WTC11 (cell line): Measurements from ENCODE around the gene OR2T35. TPM values are rescaled to one million over a fixed set of nuclear protein-coding genes. Genes with fewer than 3 reads are reported as not detected.

Experiments used
- ATAC-seq: fragments of 200-7000 bp; cut with Tn5 transposase; 2 replicates; pipeline ENCODE4 v1.10.0; 2021; ENCODE audit warnings: mild to moderate bottlenecking, moderate library complexity
- CTCF ChIA-PET: fragments of 300-600 bp; sonication (Branson Sonifier 250); formaldehyde crosslinking; loops from one replicate; lab custom pipeline; 2021; ENCODE audit warnings: antibody characterized with exemption; lab: Charles Lee
- POLR2A ChIA-PET: fragments of 350-600 bp; sonication (Branson Sonifier 250); formaldehyde crosslinking; loops from one replicate; lab custom pipeline; 2021; ENCODE audit warnings: antibody characterized with exemption; lab: Charles Lee
- DNase-seq: peaks from one replicate; pipeline ENCODE4 v3.0.0; 2021; ENCODE audit warnings: low spot score
- H3K27ac Mint-ChIP-seq: 2 replicates; pipeline ENCODE4 v1.8.0; 2021; ENCODE audit warnings: mixed read lengths
- H3K27me3 Mint-ChIP-seq: 2 replicates; pipeline ENCODE4 v1.8.0; 2021; ENCODE audit warnings: low read depth, mild to moderate bottlenecking, moderate library complexity, mixed read lengths
- H3K36me3 Mint-ChIP-seq: 2 replicates; pipeline ENCODE4 v1.8.0; 2021; ENCODE audit warnings: mixed read lengths
- H3K4me1 Mint-ChIP-seq: 2 replicates; pipeline ENCODE4 v1.8.0; 2022; ENCODE audit warnings: mixed read lengths
- H3K4me3 Mint-ChIP-seq: 2 replicates; pipeline ENCODE4 v1.8.0; 2021; ENCODE audit warnings: mild to moderate bottlenecking, moderate library complexity, mixed read lengths
- H3K9me3 Mint-ChIP-seq: 2 replicates; pipeline ENCODE4 v1.8.0; 2021; ENCODE audit warnings: mixed read lengths
- CREM ChIP-seq: sonication (generic); formaldehyde crosslinking; IDR thresholded peaks from 2 replicates; pipeline ENCODE4 v1.8.1; 2022; ENCODE audit warnings: mild to moderate bottlenecking, missing genetic modification reagents, moderate library complexity
- ELF4 ChIP-seq: sonication (generic); formaldehyde crosslinking; IDR thresholded peaks from 2 replicates; pipeline ENCODE4 v1.8.1; 2022; ENCODE audit warnings: low read depth, mild to moderate bottlenecking, moderate library complexity, missing genetic modification reagents
- ESRRA ChIP-seq: sonication (generic); formaldehyde crosslinking; IDR thresholded peaks from 2 replicates; pipeline ENCODE4 v1.8.1; 2022; ENCODE audit warnings: mild to moderate bottlenecking, missing genetic modification reagents, borderline replicate concordance
- JAZF1 ChIP-seq: fragments of 250-450 bp; sonication (Bioruptor Pico); IDR thresholded peaks from 2 replicates; pipeline ENCODE4 v1.9.0; 2021; ENCODE audit warnings: moderate library complexity, mild to moderate bottlenecking, inconsistent platforms
- MXD4 ChIP-seq: fragments of 250-450 bp; sonication (Bioruptor Pico); IDR thresholded peaks from 2 replicates; pipeline ENCODE4 v1.8.0; 2021; ENCODE audit warnings: mild to moderate bottlenecking, moderate library complexity, borderline replicate concordance
- NFATC4 ChIP-seq: fragments of 250-450 bp; sonication (Bioruptor Pico); IDR thresholded peaks from 2 replicates; pipeline ENCODE4 v1.9.0; 2021; ENCODE audit warnings: mild to moderate bottlenecking
- NFYB ChIP-seq: sonication (generic); formaldehyde crosslinking; conservative IDR thresholded peaks from 2 replicates; pipeline ENCODE4 v1.8.0; 2022; ENCODE audit warnings: low read depth, missing genetic modification reagents
- total RNA-seq: library from RNA; stranded (reverse); gene quantifications from 3 replicates; pipeline ENCODE4 v1.2.3, GENCODE V29; 2021
- TF ChIP-seq, protein P1 (sequence below): fragments of 250-450 bp; sonication (Bioruptor Pico); conservative IDR thresholded peaks from 2 replicates; pipeline ENCODE4 v1.9.0; 2021; ENCODE audit warnings: mild to moderate bottlenecking
- TF ChIP-seq, protein P2 (sequence below): sonication (generic); formaldehyde crosslinking; IDR thresholded peaks from 2 replicates; pipeline ENCODE4 v1.8.1; 2022; ENCODE audit warnings: mild to moderate bottlenecking, missing genetic modification reagents, moderate library complexity, borderline replicate concordance
- TF ChIP-seq, protein P3 (sequence below): sonication (generic); formaldehyde crosslinking; conservative IDR thresholded peaks from 2 replicates; pipeline ENCODE4 v1.8.1; 2023; ENCODE audit warnings: mild to moderate bottlenecking, low read depth, missing genetic modification reagents, moderate library complexity
- TF ChIP-seq, protein P4 (sequence below): sonication (generic); formaldehyde crosslinking; IDR thresholded peaks from 2 replicates; pipeline ENCODE4 v1.8.0; 2023; ENCODE audit warnings: missing genetic modification reagents
- TF ChIP-seq, protein P5 (sequence below): sonication (generic); formaldehyde crosslinking; IDR thresholded peaks from 2 replicates; pipeline ENCODE4 v1.8.1; 2023; ENCODE audit warnings: mild to moderate bottlenecking, moderate library complexity, missing genetic modification reagents

OR2T35 gene
- total RNA-seq, 1 experiment from 2014 or later: not detected

DNA sequence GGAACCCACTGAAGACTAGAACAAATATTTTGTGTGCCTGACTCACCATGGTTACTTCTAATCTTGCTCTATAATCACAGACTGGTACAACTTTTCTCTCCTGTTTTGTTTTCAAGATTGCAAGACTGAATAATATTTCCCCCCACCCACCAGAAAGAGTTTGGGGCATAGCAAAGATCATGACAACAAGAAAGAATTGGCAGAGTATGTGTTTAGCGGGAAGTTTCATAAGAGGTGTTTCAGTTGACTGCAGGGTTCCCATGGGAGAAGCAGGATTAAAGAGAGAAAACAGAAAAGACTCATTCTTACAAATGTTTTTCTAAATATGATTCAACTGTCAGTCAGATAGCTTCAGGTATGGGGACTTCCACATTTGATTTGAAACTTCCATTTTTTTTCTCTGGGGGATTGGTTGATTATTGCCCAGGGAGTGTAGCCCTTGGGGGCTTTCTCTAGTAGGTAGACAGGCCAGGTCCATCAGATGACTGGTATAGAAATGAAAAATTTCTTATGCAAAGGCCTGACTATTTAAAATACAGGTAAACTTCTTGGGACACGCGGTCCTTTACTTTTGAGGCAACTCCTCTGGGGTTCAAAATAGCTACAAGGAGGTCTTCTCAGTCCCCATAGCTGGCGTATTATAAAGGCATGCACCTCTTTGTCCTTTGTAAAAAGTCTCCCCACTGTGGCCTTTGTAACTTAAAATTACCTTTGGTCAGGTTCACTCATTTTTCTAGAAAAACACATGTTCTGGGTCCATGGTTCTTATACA, 43.6 kb upstream of the OR2T35 start (continued):
- TF ChIP-seq, protein P1, sequence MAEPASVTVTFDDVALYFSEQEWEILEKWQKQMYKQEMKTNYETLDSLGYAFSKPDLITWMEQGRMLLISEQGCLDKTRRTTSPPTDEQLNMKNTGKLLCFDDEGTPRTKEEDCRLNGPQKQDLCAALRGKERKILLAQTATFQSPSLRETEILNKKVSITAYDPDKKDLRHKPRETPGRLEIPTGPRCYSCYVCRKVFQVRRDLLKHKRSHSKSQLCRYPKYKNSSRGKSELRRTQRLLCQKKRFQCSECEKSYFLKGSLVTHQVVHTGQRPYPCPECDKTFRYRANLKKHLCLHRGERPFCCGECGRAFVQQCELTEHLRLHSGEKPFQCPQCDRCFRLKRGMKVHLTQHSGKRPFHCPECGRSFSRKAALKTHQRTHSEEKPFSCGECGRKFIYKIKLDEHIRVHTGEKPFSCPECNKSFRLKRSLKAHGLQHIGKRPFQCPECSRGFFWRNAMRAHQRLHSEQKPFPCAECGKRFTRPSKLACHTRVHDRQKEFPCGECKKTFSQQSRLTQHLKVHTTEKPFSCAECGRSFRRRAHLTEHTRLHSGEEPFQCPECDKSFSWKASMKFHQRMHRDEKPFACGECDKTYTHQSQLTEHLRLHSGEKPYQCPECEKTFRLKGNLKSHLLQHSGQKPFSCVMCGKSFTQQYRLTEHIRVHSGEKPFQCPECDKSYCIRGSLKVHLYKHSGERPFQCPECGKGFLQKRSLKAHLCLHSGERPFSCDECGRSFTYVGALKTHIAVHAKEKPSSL (CRISPR knock-in tag): no peak
- TF ChIP-seq NFYB (CRISPR knock-in tag): no peak
- TF ChIP-seq ESRRA: no peak
- TF ChIP-seq, all 79 proteins: peak for 0

DNA sequence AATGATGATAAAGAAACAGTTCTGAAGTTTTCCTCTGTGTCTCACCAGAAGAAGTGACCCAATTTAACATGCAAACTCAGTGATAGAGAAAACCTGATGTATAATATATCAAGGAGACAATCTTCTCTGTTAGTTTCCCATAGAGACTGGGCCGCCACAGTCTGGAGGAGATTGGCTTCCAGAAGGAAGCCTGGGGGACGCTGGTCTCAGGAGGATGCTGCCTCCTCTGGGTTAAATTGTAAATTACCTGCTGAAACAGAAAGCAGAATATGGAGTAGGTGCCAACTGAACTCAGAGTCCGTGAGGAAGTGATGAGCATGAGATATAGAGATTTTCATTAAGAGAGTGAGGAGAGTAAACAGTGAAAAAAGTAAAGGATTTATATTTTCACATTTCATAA, 41.7 kb upstream of the OR2T35 start:
- H3K36me3 Mint-ChIP-seq: peaks cover 69% of the 10 kb centered on the region
- TF ChIP-seq, protein P2, sequence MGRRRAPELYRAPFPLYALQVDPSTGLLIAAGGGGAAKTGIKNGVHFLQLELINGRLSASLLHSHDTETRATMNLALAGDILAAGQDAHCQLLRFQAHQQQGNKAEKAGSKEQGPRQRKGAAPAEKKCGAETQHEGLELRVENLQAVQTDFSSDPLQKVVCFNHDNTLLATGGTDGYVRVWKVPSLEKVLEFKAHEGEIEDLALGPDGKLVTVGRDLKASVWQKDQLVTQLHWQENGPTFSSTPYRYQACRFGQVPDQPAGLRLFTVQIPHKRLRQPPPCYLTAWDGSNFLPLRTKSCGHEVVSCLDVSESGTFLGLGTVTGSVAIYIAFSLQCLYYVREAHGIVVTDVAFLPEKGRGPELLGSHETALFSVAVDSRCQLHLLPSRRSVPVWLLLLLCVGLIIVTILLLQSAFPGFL (CRISPR knock-in tag): no peak
- TF ChIP-seq CREM (CRISPR knock-in tag): no peak
- TF ChIP-seq, protein P3, sequence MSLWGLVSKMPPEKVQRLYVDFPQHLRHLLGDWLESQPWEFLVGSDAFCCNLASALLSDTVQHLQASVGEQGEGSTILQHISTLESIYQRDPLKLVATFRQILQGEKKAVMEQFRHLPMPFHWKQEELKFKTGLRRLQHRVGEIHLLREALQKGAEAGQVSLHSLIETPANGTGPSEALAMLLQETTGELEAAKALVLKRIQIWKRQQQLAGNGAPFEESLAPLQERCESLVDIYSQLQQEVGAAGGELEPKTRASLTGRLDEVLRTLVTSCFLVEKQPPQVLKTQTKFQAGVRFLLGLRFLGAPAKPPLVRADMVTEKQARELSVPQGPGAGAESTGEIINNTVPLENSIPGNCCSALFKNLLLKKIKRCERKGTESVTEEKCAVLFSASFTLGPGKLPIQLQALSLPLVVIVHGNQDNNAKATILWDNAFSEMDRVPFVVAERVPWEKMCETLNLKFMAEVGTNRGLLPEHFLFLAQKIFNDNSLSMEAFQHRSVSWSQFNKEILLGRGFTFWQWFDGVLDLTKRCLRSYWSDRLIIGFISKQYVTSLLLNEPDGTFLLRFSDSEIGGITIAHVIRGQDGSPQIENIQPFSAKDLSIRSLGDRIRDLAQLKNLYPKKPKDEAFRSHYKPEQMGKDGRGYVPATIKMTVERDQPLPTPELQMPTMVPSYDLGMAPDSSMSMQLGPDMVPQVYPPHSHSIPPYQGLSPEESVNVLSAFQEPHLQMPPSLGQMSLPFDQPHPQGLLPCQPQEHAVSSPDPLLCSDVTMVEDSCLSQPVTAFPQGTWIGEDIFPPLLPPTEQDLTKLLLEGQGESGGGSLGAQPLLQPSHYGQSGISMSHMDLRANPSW (CRISPR knock-in tag): no peak
- TF ChIP-seq, protein P1 (CRISPR knock-in tag): no peak
- TF ChIP-seq ELF4 (CRISPR knock-in tag): no peak
- no peak for TF ChIP-seq JAZF1 (CRISPR knock-in tag)
- TF ChIP-seq NFATC4 (CRISPR knock-in tag): no peak
- TF ChIP-seq, protein P4, sequence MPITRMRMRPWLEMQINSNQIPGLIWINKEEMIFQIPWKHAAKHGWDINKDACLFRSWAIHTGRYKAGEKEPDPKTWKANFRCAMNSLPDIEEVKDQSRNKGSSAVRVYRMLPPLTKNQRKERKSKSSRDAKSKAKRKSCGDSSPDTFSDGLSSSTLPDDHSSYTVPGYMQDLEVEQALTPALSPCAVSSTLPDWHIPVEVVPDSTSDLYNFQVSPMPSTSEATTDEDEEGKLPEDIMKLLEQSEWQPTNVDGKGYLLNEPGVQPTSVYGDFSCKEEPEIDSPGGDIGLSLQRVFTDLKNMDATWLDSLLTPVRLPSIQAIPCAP (CRISPR knock-in tag): no peak
- TF ChIP-seq MXD4 (CRISPR knock-in tag): no peak
- TF ChIP-seq, protein P5, sequence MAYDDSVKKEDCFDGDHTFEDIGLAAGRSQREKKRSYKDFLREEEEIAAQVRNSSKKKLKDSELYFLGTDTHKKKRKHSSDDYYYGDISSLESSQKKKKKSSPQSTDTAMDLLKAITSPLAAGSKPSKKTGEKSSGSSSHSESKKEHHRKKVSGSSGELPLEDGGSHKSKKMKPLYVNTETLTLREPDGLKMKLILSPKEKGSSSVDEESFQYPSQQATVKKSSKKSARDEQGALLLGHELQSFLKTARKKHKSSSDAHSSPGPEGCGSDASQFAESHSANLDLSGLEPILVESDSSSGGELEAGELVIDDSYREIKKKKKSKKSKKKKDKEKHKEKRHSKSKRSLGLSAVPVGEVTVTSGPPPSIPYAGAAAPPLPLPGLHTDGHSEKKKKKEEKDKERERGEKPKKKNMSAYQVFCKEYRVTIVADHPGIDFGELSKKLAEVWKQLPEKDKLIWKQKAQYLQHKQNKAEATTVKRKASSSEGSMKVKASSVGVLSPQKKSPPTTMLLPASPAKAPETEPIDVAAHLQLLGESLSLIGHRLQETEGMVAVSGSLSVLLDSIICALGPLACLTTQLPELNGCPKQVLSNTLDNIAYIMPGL: no peak
- no peak overlapping the region for H3K4me3 Mint-ChIP-seq
- ChIA-PET CTCF (no interaction called here), POLR2A (no interaction called here)
- ATAC-seq (no peak), DNase-seq (no peak)
- H3K27ac Mint-ChIP-seq: no peak overlapping the region
- peaks cover 85% of the 10 kb centered on the region for H3K9me3 Mint-ChIP-seq
- no peaks in the 10 kb centered on the region for H3K4me1 Mint-ChIP-seq
- H3K27me3 Mint-ChIP-seq: peaks cover 15% of the 10 kb centered on the region
